Measurements from ENCODE around the gene MEI1.

- no peak for TF ChIP-seq CTCF (IDR thresholded peaks at IDR 0.05; ENCODE audit: insufficient read depth, low read length)
- TF ChIP-seq REST (IDR thresholded peaks at IDR 0.05; ENCODE audit: insufficient replicate concordance, low read depth), result no peak
Observed at GRCh38 chr22:41657709-41658108, 41.6 kb upstream of the MEI1 start.

All from HL-60 (cell line).